HEK293T (cell line): Measurements from ENCODE around the gene SIRT5.

Source experiments
- CTCF ChIA-PET: fragments of 350-600 bp; formaldehyde crosslinking; extraction: SDS; loops from one replicate; lab custom pipeline; 2021; ENCODE audit warnings: antibody characterized with exemption, inconsistent platforms; lab: Yijun Ruan, JAX
- POLR2A ChIA-PET: fragments of 350-600 bp; formaldehyde crosslinking; extraction: SDS; loops from one replicate; lab custom pipeline; 2020; ENCODE audit warnings: antibody characterized with exemption, inconsistent platforms; lab: Yijun Ruan, JAX
- DNase-seq: peaks from one replicate; pipeline ENCODE4 v3.0.0; 2012; ENCODE audit warnings: mixed read lengths; ENCODE audit errors: extremely low spot score
- ARNT ChIP-seq: fragments of 450-650 bp; IDR thresholded peaks from 2 replicates; pipeline ENCODE4 v1.6.1; 2017; ENCODE audit warnings: mild to moderate bottlenecking
- BHLHE40 ChIP-seq: fragments of 450-650 bp; IDR thresholded peaks from 2 replicates; pipeline ENCODE4 v1.6.1; 2016; ENCODE audit warnings: mild to moderate bottlenecking, moderate library complexity, borderline replicate concordance
- CTBP1 ChIP-seq: fragments of 450-650 bp; IDR thresholded peaks from 2 replicates; pipeline ENCODE4 v1.6.1; 2016; ENCODE audit warnings: borderline replicate concordance
- ELF4 ChIP-seq: fragments of 450-650 bp; IDR thresholded peaks from 2 replicates; pipeline ENCODE4 v1.6.1; 2017; ENCODE audit warnings: antibody characterized with exemption
- FOXA1 ChIP-seq: fragments of 450-650 bp; IDR thresholded peaks from 2 replicates; pipeline ENCODE4 v1.6.1; 2016; ENCODE audit warnings: mild to moderate bottlenecking
- FOXK2 ChIP-seq: fragments of 450-650 bp; IDR thresholded peaks from 2 replicates; pipeline ENCODE4 v1.6.1; 2016; ENCODE audit warnings: mild to moderate bottlenecking
- FOXM1 ChIP-seq: fragments of 450-650 bp; IDR thresholded peaks from 2 replicates; pipeline ENCODE4 v1.6.1; 2017; ENCODE audit warnings: mild to moderate bottlenecking, borderline replicate concordance
- HDGF ChIP-seq: fragments of 450-650 bp; IDR thresholded peaks from 2 replicates; pipeline ENCODE4 v1.6.1; 2017; ENCODE audit warnings: antibody characterized with exemption, borderline replicate concordance
- L3MBTL2 ChIP-seq: fragments of 450-650 bp; conservative IDR thresholded peaks from 2 replicates; pipeline ENCODE4 v1.6.1; 2016; ENCODE audit warnings: mild to moderate bottlenecking
- LEF1 ChIP-seq: fragments of 450-650 bp; IDR thresholded peaks from 2 replicates; pipeline ENCODE4 v1.6.1; 2017; ENCODE audit warnings: mild to moderate bottlenecking, borderline replicate concordance
- NFRKB ChIP-seq: fragments of 450-650 bp; IDR thresholded peaks from 2 replicates; pipeline ENCODE4 v1.6.1; 2016; ENCODE audit warnings: mild to moderate bottlenecking, moderate library complexity
- SP1 ChIP-seq: fragments of 450-650 bp; IDR thresholded peaks from 2 replicates; pipeline ENCODE4 v1.6.1; 2017
- SUZ12 ChIP-seq: fragments of 450-650 bp; IDR thresholded peaks from 2 replicates; pipeline ENCODE4 v1.6.1; 2016; ENCODE audit warnings: mild to moderate bottlenecking
- TARDBP ChIP-seq: fragments of 450-650 bp; IDR thresholded peaks from 2 replicates; pipeline ENCODE4 v1.6.1; 2016
- ZNF384 ChIP-seq: fragments of 450-650 bp; IDR thresholded peaks from 2 replicates; pipeline ENCODE4 v1.6.1; 2016
- TF ChIP-seq, protein P1 (sequence below): fragments of 450-650 bp; IDR thresholded peaks from 2 replicates; pipeline ENCODE4 v1.6.1; 2016

SIRT5 gene

DNA sequence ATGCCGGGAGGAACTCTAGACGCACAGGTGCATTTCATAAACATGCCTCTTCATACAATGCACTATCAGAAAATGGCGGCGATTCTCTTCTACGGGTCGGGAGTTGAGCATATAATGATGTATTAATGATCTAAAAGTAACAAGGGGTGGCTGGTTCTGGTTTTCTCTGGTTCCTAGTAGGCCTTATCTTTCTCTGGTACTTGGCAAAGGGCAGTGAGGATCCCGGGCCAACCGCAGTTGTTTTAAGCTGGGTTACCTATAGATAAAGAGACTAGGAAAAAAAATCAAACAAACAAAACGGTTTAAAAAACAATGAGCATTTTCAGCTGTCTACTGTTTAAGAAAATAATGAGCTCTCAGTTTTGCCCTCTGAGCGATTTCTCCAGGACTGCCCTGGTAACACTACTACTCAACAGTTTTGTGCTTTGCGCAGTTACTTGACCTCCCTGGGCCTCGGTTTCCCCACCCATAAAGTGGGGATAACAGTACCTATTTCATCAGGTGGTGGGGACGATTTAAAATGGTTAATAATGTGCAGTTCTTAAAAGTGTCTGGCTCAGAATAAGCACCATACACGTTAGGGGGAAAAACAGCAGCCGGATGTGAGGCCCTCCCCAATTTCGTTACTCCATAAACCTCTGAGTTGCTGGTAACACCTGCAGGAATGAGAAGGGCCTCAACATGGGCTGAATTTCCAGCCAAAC, 1.3 kb upstream of the SIRT5 start:
- TF ChIP-seq SP1 (no peak), FOXK2 (no peak), ZNF384 (no peak), BHLHE40 (no peak), HDGF (no peak), NFRKB (no peak), CTBP1 (no peak)
- ChIA-PET POLR2A (interaction anchor here (1.8 to 3.1 kb wide), 3 partner anchors 11 to 243 kb away, joined by 4 to 28 read pairs (median 8); no protein-coding TSS in a partner anchor), CTCF (interaction anchor here (1.6 kb wide), 1 partner anchor 9 kb away, joined by 6 read pairs; no protein-coding TSS in a partner anchor)
- DNase-seq, result no peak

DNA sequence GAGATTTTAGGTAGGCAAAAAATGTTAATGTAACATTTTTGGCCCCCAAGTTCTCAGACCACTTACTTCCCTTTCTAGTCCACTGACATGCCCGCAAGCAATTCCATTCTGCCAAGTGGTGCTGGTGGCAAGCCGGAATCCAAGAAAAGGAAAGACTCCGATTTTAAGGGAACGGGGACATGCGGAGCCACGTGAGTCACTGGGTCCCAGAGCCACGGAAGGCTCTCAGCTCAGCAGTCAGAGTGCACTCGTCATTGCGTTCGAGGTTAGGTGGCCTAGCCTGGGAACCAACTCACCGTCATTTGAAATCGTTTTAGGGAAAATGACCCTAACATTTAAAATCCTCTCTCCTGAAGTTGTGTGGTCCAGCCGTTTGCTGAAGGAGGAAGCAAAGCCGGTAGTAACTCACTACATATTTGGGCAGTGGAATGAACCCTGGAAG, 711 bp upstream of the SIRT5 start:
- ChIA-PET CTCF (interaction anchor here (1.1 to 1.9 kb wide), 3 partner anchors 10 to 151 kb away, joined by 3 to 8 read pairs (median 6); no protein-coding TSS in a partner anchor), POLR2A (interaction anchor here (0.7 to 3.1 kb wide), 8 partner anchors 11 to 245 kb away, joined by 3 to 29 read pairs (median 12); partner anchors contain the start of genes NOL7 and TBC1D7)
- TF ChIP-seq L3MBTL2 (peak; percentile 70), TARDBP (no peak)
- no peak for DNase-seq

DNA sequence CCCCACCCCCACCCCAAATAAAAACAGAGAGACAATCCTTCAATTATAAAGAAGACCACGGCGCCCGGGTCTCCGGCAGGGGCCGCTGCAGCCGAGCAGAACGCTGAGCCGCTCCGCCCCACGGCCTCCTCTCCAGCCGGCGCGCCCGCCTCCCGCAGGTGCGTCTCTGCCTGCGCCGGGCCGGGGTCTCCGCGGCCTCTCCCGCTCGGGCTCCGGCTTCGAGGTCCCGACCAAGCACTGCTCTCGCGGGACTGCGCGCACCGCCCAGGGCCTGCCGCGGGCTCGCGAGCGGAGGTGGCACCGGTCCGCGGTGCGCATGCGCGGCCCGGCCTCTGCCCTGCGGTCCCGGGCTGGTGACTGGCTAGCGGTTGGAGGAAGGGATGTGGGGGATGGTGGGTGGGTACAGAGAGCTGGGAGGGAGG, 241 bp upstream of the SIRT5 start:
- TF ChIP-seq FOXA1, result no peak
- TF ChIP-seq, protein P1, sequence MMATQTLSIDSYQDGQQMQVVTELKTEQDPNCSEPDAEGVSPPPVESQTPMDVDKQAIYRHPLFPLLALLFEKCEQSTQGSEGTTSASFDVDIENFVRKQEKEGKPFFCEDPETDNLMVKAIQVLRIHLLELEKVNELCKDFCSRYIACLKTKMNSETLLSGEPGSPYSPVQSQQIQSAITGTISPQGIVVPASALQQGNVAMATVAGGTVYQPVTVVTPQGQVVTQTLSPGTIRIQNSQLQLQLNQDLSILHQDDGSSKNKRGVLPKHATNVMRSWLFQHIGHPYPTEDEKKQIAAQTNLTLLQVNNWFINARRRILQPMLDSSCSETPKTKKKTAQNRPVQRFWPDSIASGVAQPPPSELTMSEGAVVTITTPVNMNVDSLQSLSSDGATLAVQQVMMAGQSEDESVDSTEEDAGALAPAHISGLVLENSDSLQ, result no peak
- TF ChIP-seq SUZ12, result no peak
- TF ChIP-seq ELF4, result no peak
- TF ChIP-seq NFRKB, result no peak
- no peak for TF ChIP-seq BHLHE40
- no peak for TF ChIP-seq LEF1
- TF ChIP-seq HDGF, result no peak
- no peak for TF ChIP-seq FOXK2
- TF ChIP-seq ZNF384, result no peak
- no peak for TF ChIP-seq ARNT
- CTCF ChIA-PET, result interaction anchor here (0.7 to 1.9 kb wide), 13 partner anchors 8 to 616 kb away, joined by 3 to 11 read pairs (median 6); partner anchors contain the start of gene NOL7
- peak; percentile 96 for DNase-seq

DNA sequence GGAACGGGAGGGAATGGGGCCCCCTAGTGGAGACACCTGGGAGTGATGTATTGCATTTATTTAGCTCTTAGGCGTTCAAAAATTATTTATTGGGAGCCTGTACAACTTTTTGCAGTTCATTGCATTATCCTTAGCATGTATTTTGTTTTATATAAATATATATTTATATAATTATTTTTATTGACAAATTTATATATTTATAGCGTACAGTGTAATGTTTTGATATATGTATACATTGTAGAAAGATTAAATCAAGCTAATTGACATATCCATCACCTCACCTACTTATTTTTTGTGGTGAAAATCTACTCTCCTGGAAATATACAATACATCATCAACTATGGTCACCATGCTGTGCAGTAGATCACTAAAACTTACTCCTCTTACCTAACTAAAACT, 975 bp downstream of the SIRT5 start:
- POLR2A ChIA-PET, result interaction anchor here (0.6 to 3.1 kb wide), 14 partner anchors 9 to 247 kb away, joined by 3 to 29 read pairs (median 6); partner anchors contain the start of genes NOL7 and TBC1D7
- no peak for DNase-seq
- no peak for TF ChIP-seq FOXK2
- no peak for TF ChIP-seq LEF1
- no peak for TF ChIP-seq ELF4
- TF ChIP-seq FOXM1, result no peak
- CTCF ChIA-PET, result interaction anchor here (0.7 to 1.9 kb wide), 12 partner anchors 9 to 237 kb away, joined by 3 to 11 read pairs (median 4); partner anchors contain the start of gene NOL7

More for the DNA sequence above, 241 bp upstream of the SIRT5 start:
- POLR2A ChIA-PET, result interaction anchor here (0.7 to 3.1 kb wide), 22 partner anchors 8 to 245 kb away, joined by 3 to 29 read pairs (median 5); partner anchors contain the start of genes NOL7 and TBC1D7

DNA sequence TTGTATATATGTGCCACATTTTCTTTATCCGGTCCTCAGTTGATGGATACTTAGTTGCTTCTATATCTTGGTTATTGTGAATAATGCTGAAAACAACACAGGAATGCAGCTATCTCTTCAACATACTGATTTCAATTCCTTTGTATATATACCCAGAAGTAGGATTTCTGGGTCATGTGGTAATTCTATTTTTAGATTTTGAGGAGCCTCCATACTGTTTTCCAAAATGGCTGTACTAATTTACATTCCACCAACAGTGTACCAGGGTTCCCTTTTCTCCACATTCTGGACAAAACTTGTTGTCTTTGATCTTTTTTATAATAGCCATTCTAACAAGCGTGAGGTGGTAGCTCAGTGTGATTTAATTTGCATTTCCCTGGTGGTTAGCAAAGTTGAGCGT, 1.6 kb downstream of the SIRT5 start:
- ChIA-PET POLR2A (interaction anchor here (2.1 kb wide), 1 partner anchor 40 kb away, joined by 29 read pairs; the partner anchor contains the start of gene NOL7), CTCF (interaction anchor here (1.9 kb wide), 1 partner anchor 11 kb away, joined by 6 read pairs; no protein-coding TSS in a partner anchor)
- TF ChIP-seq SUZ12 (no peak), ZNF384 (no peak), FOXK2 (no peak), LEF1 (no peak), FOXM1 (no peak), CTBP1 (no peak), HDGF (no peak), TARDBP (no peak), ELF4 (no peak), BHLHE40 (no peak), FOXA1 (no peak)
- TF ChIP-seq, protein P1, result no peak
- no peak for DNase-seq

DNA sequence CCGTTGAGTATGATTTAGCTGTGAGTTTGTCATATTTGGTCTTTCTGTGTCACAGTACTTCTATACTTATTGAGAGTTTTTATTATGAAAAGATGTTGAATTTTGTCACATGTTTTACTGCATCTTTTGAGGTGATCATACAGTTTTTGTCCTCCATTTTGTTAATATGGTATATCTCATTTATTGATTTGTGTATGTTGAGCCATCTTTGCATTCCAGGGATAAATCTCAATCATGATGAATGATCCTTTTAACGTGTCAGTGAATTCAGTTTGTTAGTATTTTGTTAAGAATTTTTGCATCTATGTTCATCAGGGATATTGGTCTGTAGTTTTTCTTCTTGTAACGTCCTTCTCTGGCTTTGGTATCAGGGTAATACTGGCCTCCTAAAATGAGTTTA, 3.5 kb downstream of the SIRT5 start:
- ChIA-PET CTCF (no interaction called here), POLR2A (no interaction called here)
- no peak for TF ChIP-seq SP1
- no peak for TF ChIP-seq FOXM1
- no peak for DNase-seq

DNA sequence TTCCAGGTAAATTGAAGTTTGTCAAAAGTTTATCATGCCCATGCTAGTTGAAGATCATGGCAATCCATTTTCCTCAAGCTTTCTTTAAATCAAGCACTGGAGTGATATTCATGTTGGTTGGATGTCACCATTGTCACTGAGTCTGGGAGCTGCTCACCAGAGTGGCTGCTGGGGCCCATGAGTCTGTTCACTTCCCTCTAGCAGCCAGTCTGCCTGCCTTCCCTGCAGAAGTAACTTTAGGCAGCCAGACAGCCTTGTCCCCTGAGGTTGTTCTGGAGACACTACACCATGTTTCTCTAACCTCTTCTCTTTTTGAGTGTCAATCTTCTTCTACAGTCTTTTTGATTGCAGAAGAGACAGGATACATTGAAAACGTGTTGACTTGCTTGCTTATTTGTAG, 5.5 kb downstream of the SIRT5 start:
- POLR2A ChIA-PET, result no interaction called here
- DNase-seq, result no peak
- TF ChIP-seq ARNT (no peak), CTBP1 (no peak), BHLHE40 (no peak), NFRKB (no peak), L3MBTL2 (no peak), ELF4 (no peak), SUZ12 (no peak), HDGF (no peak), FOXM1 (no peak), LEF1 (no peak), FOXK2 (no peak), FOXA1 (no peak), TARDBP (no peak), ZNF384 (no peak), SP1 (no peak)
- TF ChIP-seq, protein P1, result no peak
- CTCF ChIA-PET, result no interaction called here
